ENCODE measurements around the gene TEF.
A peak's percentile ranks its signal among the peaks of the same experiment; 100 is the strongest.
"Not testable (repeated sequence)": the region's sequence is repeated elsewhere in the genome, so short reads cannot be mapped to it uniquely, and the experiment has no call there.

TEF gene

GRCh38 chr22:41387341-41387740 lies 5.6 kb downstream of the TEF start:
- DNase-seq, result no peak

GRCh38 chr22:41394012-41394356 lies 12.2 kb downstream of the TEF start:
- DNase-seq, result no peak

DNA sequence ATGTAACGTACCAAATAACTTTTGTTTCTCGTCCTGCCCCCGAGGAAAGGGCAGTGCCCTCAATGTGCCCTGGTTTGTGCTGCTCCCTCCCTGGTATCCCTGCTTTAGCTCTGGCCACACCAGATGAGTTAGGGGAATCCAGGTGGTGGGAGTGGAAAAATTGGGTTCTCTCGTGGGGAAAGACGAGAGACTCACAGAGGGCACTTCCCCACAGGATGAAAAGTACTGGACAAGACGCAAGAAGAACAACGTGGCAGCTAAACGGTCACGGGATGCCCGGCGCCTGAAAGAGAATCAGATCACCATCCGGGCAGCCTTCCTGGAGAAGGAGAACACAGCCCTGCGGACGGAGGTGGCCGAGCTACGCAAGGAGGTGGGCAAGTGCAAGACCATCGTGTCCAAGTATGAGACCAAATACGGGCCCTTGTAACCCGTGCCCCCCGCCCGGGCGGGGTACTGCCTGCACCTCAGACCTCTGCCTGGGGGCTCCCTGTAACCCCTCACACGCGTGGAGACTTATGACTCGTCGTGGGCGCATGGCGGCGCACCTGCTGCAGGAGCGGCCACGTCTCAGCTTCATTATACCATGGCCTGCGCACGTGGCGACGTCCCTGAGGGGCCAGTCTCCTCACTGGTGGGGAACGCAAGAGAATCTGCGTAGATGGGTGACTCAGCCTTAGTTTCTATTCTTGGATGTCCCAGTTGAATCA lies 13.9 kb downstream of the TEF start:
- DNase-seq, result no peak

DNA sequence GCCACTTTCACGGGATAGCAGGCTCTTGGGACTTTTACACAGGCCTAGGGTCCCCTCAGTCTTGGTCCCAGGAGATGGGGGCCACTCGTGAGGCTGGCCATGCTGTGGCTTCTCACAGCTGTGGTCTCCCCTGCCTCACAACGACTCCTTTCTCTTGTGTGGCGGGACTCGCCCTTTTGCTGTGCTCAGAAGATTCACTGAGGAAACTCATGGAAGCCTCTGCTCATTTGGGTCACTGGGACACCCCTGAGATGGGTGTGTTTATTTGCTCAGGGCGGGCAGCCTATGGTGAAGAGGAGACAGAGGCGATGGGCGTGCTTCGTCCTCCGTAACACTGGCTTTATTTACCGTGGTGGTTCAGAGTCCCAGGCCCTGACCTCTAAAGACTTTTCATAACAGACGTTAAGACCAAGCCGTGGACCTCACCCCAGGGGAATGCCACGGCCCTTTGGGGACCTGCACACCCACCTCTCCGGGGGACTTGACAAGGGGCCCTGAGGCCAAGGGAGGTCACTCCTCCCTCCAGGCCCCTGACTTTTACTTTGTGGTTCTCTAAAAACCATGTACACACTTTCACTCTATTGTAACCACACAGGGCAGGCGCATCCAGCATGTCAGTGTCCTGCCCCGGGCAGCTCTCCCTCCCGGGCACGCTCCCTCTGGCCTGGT lies 15.5 kb downstream of the TEF start:
- no peak for DNase-seq

- DNase-seq, result no peak
Measured at GRCh38 chr22:41398921-41399320, 17.2 kb downstream of the TEF start.

- DNase-seq, result no peak
Measured at GRCh38 chr22:41401781-41402648, 20.3 kb downstream of the TEF start.

DNA sequence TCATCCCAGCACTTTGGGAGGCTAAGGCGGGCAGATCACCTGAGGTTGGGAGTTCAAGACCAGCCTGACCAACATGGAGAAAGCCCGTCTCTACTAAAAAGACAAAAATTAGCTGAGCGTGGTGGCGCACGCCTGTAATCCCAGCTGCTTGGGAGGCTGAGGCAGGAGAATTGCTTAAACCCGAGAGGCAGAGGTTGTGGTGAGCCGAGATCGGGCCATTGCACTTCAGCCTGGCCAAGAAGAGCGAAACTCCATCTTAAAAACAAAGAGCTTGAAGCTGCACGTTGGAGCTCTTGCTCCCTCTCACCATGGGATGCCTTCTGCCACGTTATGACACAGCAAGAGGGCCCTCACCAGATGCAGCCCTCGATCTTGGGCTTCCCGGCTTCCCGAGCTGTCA lies 21.1 kb downstream of the TEF start:
- DNase-seq, result not testable (repeated sequence)

DNA sequence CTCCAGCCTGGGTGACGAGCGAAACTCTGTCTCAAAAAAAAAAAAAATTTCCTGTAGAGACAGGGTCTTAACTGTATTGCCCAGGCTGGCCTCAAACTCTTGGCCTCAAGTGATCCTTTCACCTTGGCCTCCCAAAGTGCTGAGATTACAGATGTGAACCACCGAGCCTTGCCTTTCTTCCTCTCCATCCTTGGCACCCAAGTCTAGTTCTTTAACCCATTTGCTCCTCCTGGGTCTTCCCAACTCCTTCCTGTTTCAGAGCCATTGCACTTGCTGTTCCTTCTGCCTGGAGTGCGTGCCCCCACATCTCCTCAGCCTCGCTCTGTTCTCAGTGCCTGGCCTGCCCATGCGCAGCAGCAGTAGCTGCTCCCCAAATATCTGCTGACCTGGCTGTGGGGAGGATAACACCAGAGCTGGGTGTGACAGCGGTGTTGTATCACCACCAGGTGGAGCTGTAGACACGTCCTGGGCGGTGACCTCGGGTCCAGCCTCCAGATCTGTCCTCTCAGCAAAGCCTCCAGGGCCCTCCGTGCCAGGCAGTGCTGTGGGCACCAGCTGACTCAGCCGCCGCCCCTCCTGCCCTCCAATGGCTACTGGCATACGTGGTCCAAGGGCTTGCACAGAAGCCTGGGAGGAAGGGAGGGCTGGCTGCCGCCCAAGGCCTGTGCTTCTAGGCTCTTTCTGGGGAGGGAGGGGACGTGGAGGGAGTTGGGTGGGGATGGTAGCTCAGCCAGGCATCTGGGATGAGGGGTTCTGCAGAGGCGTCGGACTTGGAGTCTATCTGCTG lies 22.0 kb downstream of the TEF start:
- DNase-seq, result peak; percentile 55

DNA sequence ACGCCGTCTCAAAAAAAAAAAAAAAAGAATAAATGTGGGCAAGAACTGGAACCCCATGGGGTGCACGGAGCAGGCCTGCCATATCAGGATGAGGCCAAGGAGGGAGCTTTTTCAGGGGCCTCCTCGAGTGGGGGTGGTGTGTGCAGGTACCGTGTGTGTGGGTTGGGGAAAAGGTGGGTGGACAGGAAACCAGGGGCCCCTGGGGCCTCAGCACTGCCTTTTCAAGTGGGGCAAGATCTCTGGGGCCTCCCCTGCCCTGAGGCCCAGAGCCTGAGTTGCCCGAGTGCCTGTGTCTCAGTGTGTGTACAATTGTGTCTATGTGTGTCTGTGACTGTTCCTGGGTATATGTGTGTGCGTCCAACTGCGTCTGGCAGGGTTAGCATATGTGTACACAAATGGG lies 23.8 kb downstream of the TEF start:
- no peak for DNase-seq

GRCh38 chr22:41406410-41406809 lies 24.7 kb downstream of the TEF start:
- no peak for DNase-seq

- DNase-seq, result no peak
Measured at GRCh38 chr22:41407433-41407832, 25.7 kb downstream of the TEF start.

DNA sequence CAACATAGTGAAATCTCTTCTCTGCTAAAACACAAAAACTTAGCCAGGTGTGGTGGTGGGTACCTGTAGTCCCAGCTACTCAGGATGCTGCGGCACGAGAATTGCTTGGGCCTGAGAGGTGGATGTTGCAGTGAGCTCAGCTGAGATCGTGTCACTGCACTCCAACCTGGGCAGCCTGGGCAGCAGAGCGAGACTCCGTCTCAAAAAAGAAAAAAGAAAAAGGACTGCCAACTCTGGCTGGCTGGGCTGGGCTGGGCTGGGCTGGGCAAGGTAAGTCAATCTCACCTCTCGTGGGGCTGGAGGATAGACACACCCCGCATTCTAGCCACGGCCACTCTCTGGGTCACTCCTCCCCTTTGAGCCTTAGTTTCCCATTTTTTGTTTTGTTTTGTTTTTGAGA lies 26.9 kb downstream of the TEF start:
- DNase-seq, result no peak

DNA sequence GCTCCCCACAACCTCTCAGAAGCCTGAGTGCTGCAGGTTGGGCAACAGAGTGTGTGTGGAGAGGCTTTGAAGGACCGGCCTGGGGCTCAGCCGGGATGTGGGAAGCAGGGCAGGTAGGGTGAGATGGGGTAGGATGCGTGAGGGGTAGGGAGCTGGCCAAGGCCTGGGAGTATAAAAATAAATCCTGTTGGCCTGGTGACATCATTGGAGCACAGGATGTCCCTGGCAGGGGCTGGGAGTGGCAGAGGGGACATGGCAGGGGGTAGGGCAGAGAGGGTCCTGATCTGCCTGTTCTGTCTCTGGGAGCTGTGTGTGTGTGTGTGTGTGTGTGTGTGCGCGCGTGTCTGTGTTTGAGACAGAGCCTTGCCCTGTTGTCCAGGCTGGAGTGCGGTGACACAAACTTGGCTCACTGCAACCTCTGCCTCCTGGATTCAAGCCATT lies 28.6 kb downstream of the TEF start:
- no peak for DNase-seq

DNA sequence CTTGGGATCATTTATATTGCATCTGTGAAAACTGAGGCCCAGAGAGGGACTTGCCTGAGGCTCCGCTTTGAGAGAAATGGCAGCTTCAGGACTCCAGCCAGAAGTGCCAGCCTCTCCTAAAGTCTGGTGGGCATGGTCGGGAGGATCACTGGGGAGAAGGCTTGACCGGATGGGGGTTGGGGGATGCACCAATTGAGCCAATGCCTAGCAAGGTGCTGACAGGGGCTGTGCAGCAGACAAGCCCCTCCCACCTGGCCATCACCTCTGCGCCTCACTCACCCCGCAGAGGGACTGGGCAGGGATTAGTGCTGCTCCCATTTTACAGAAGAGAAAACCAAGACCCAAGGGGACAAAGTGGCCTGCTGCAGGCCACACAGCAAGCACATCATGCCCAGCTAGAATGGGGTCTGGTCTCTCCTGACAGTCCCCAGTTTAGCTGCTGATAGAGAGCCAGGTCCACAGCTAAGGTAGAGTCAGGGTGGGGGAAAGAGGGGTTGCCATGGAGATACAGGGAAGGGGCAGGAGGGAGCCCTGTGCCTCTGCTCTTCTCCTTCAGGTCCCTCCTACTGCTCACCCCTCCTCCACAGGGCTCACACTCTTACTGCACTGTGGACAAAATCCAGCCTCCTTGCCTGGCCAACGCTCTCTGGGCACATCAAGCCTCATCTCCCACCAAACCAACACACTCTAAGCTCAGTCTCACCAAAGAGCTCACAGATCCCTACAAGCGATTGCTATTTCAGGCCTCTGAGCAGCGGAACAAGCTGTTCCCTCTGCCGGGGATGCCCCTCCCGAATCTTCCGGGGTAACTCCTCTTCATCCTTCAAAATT lies 29.5 kb downstream of the TEF start:
- DNase-seq, result no peak

DNA sequence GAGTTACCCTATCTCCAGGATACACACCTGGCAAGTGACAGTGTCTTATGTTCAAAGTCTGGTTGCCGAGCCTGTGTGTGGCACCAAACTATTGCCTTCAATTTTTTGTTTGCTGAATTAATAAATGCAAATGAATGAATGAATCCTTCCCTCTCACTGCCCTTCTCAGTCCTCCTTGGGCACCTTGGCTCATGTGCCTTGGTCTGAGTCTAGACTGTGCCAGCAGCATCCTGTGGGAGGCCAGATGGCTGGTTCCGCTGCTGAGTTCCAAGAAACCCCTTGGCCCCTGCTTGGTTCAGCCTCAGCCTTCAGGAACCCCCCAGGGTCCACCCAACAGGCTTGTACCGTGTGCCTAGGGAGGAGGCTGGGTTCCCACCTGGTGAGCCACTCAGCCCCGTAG lies 33.8 kb downstream of the TEF start:
- DNase-seq, result no peak

- no peak for DNase-seq
Measured at GRCh38 chr22:41417622-41418390, 36.1 kb downstream of the TEF start.

GRCh38 chr22:41418717-41419116 lies 37.0 kb downstream of the TEF start:
- no peak for DNase-seq

- no peak for DNase-seq
Measured at GRCh38 chr22:41425660-41426365, 44.1 kb downstream of the TEF start.

DNA sequence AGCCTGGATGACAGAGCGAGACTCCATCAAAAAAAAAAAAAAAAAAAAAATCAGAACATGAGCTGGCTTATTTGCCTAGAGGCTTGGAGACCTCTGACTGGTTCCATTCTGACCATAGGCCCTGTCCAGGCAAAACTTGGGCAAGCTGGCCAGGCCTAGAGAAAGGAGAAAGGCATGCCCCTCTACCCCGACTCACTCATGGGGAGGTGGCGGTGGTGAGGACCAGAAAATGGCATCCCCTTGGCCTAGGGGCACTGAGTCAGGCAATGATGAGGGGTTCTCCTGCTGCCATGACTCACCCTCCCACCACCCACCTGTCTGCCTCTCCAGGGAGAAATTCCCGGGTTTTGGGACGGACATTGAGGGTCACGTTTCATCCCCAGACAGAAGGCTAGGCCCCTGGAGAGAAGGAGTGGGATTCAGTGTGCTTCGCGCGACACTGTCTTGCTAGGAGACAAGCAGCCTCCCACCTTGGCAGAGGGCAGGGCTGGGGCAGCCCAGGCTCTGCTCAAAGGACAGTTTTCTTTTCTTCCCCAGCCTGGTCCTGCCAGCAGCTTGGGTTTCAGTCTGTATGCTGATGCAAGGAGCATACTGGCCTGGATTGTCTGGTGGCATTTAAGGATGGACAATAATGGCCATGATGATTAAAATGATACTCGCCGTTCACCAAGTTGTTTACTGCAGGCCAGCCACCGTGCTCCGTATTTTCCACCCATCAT lies 47.6 kb downstream of the TEF start:
- DNase-seq, result no peak

GRCh38 chr22:41429951-41430332 lies 48.2 kb downstream of the TEF start:
- DNase-seq, result no peak

Measured in NK-92 treated with Interleukin-12 subunit alpha and Interleukin-12 subunit beta, amount 100 ng/mL, for 24 hours (cell line).